ENCODE results near the gene EME2. TPM values are rescaled to one million over a fixed set of nuclear protein-coding genes. Genes with fewer than 3 reads are reported as not detected.
"Not testable (repeated sequence)": the region's sequence is repeated elsewhere in the genome, so short reads cannot be mapped to it uniquely, and the experiment has no call there.

EME2 gene
- total RNA-seq, 1 donor from 2014 or later: 23.3 TPM

DNA sequence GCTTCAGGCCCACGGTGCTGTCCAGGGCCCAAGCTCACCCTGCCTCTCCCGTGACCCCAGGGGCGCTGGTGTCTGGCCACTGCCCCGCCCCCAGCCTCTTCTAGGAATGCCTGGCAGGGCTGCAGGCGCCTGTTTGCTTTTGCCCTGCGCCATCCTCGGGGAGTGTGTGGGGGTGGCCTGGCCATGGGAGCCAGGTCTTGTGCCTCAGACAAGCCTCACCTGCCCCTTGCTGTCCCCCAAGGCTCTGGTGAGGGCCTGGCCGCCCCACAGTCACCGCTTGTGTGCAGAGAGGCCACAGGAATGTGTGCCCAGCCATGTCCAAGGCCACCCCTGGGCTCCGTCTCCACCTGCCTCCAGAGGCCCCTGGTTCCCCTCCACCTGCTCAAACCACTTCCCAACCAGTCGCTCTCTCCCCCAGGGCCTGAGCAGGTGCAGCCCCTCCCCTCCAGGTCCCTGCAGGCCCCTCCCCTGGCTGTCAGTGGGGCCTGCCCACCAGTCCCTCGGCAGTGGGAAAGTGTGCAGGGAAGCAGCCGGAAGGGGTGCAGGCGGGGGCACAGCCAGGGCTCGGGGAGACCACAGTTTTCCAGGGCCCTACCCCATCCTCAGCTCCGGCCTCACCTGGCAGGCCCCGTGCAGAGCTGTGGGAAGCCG, 21.7 kb downstream of the EME2 start:
- Histone ChIP-seq H3K79me2 (ENCODE audit: insufficient read depth, low read length) (no peaks in the 10 kb centered on the region), H3K27me3 (ENCODE audit: insufficient read depth, low read length) (no peaks in the 10 kb centered on the region), H3K9me3 (ENCODE audit: insufficient read depth, low read depth, low read length) (peaks cover 4% of the 10 kb centered on the region), H3K36me3 (ENCODE audit: insufficient read depth, low read length) (no peaks in the 10 kb centered on the region), H3K9ac (ENCODE audit: low read length) (no peak overlapping the region), H3K4me3 (ENCODE audit: insufficient read depth, low read depth, low read length) (no peak overlapping the region), H3K27ac (ENCODE audit: low read depth, low read length) (no peak overlapping the region), H2AFZ (ENCODE audit: low read depth, low read length) (no peak overlapping the region), H3K4me1 (ENCODE audit: insufficient read depth, low read length) (no peaks in the 10 kb centered on the region), H4K20me1 (ENCODE audit: insufficient read depth, low read length) (no peaks in the 10 kb centered on the region), H3K4me2 (ENCODE audit: low read length) (no peak overlapping the region)
- no peak for TF ChIP-seq EZH2 (IDR thresholded peaks at IDR 0.05; ENCODE audit: insufficient read depth, low read length)
- TF ChIP-seq, protein P1, sequence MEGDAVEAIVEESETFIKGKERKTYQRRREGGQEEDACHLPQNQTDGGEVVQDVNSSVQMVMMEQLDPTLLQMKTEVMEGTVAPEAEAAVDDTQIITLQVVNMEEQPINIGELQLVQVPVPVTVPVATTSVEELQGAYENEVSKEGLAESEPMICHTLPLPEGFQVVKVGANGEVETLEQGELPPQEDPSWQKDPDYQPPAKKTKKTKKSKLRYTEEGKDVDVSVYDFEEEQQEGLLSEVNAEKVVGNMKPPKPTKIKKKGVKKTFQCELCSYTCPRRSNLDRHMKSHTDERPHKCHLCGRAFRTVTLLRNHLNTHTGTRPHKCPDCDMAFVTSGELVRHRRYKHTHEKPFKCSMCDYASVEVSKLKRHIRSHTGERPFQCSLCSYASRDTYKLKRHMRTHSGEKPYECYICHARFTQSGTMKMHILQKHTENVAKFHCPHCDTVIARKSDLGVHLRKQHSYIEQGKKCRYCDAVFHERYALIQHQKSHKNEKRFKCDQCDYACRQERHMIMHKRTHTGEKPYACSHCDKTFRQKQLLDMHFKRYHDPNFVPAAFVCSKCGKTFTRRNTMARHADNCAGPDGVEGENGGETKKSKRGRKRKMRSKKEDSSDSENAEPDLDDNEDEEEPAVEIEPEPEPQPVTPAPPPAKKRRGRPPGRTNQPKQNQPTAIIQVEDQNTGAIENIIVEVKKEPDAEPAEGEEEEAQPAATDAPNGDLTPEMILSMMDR (IDR thresholded peaks at IDR 0.05; ENCODE audit: insufficient read depth, low read depth, low read length): no peak
- DNase-seq (ENCODE audit: low read depth) (no peak), FAIRE-seq (no peak)
- H3K36me3 Mint-ChIP-seq (ENCODE audit: low read depth, unreplicated experiment): peaks cover 15% of the 10 kb centered on the region
- H3K9me3 Mint-ChIP-seq (ENCODE audit: unreplicated experiment): peaks cover 15% of the 10 kb centered on the region
- H3K27ac Mint-ChIP-seq (ENCODE audit: unreplicated experiment): no peak overlapping the region
- H3K4me1 Mint-ChIP-seq (ENCODE audit: low read depth, unreplicated experiment): no peaks in the 10 kb centered on the region
- no peaks in the 10 kb centered on the region for H3K27me3 Mint-ChIP-seq (ENCODE audit: low read depth, unreplicated experiment)
- H3K4me3 Mint-ChIP-seq (ENCODE audit: unreplicated experiment): no peak overlapping the region

DNA sequence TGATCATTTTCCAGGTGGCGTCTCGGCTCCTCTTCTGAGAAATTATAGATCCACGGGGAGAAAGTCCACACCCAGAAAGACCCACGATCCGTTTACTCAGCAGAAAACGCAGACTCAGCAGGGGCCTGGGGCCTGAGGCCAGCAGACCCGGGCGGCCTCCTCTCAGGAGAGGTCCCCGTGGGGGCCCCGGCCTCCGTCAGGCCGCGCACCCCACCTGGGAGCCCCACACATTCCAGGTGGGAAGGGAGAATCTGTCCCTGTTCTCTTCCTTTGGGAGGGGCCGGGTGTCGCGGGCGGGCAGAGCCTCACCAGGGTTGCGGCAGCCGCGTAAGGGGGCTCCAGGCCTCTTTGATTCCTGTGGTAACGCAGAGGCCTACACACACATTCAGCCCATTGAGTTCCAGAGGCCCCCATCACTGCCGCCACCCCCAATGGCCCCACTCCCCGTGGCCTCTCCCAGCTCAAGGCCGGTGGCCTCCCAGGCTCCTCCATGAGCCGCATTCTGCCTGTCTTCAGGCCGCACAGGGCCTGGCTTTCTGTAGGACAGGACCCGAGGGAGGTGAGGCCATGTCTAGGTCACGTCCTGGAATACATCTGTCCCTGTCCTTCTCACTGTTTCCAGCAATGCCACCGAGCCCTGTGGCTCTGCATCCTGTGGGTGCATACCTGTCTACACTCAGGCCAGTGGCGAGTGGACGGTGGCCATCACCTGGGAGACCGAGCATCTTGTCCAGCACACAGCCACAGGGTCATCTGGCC, 22.5 kb downstream of the EME2 start:
- H3K27me3 Mint-ChIP-seq (ENCODE audit: low read depth, unreplicated experiment): no peaks in the 10 kb centered on the region
- Histone ChIP-seq H3K9me3 (ENCODE audit: insufficient read depth, low read depth, low read length) (peaks cover 4% of the 10 kb centered on the region), H3K36me3 (ENCODE audit: insufficient read depth, low read length) (no peaks in the 10 kb centered on the region), H3K9ac (ENCODE audit: low read length) (no peak overlapping the region), H3K4me2 (ENCODE audit: low read length) (no peak overlapping the region), H3K27ac (ENCODE audit: low read depth, low read length) (no peak overlapping the region), H3K27me3 (ENCODE audit: insufficient read depth, low read length) (no peaks in the 10 kb centered on the region), H3K4me1 (ENCODE audit: insufficient read depth, low read length) (no peaks in the 10 kb centered on the region), H3K79me2 (ENCODE audit: insufficient read depth, low read length) (no peaks in the 10 kb centered on the region), H3K4me3 (ENCODE audit: insufficient read depth, low read depth, low read length) (no peak overlapping the region), H4K20me1 (ENCODE audit: insufficient read depth, low read length) (no peaks in the 10 kb centered on the region), H2AFZ (ENCODE audit: low read depth, low read length) (no peak overlapping the region)
- no peak overlapping the region for H3K27ac Mint-ChIP-seq (ENCODE audit: unreplicated experiment)
- TF ChIP-seq, protein P1 (IDR thresholded peaks at IDR 0.05; ENCODE audit: insufficient read depth, low read depth, low read length): no peak
- no peak for TF ChIP-seq EZH2 (IDR thresholded peaks at IDR 0.05; ENCODE audit: insufficient read depth, low read length)
- peaks cover 21% of the 10 kb centered on the region for H3K36me3 Mint-ChIP-seq (ENCODE audit: low read depth, unreplicated experiment)
- FAIRE-seq (no peak), DNase-seq (ENCODE audit: low read depth) (no peak)
- H3K9me3 Mint-ChIP-seq (ENCODE audit: unreplicated experiment): peaks cover 18% of the 10 kb centered on the region
- H3K4me3 Mint-ChIP-seq (ENCODE audit: unreplicated experiment): no peak overlapping the region
- H3K4me1 Mint-ChIP-seq (ENCODE audit: low read depth, unreplicated experiment): no peaks in the 10 kb centered on the region

DNA sequence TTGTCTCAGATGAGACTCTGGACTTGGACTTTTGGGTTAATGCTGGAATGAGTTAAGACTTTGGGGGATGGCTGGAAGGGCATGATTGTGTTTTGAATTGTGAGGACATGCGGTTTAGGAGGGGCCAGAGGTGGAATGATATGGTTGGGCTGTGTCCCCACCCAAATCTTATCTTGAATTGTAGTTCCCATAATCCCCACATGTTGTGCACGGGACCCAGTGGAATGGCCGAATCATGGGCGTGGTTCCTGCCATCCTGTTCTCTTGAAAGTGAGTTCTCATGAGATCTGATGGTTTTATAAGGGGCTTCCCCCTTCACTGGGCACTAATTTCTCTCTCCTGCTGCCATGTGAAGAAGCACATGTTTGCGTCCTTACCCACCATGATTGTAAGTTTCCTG, 26.7 kb downstream of the EME2 start:
- FAIRE-seq; H2AFZ ChIP-seq (ENCODE audit: low read depth, low read length); H4K20me1 ChIP-seq (ENCODE audit: insufficient read depth, low read length); H3K27me3 Mint-ChIP-seq (ENCODE audit: low read depth, unreplicated experiment); H3K36me3 ChIP-seq (ENCODE audit: insufficient read depth, low read length); H3K4me2 ChIP-seq (ENCODE audit: low read length); H3K9me3 ChIP-seq (ENCODE audit: insufficient read depth, low read depth, low read length); H3K9ac ChIP-seq (ENCODE audit: low read length); H3K27ac ChIP-seq (ENCODE audit: low read depth, low read length); H3K27ac Mint-ChIP-seq (ENCODE audit: unreplicated experiment); H3K4me1 Mint-ChIP-seq (ENCODE audit: low read depth, unreplicated experiment); DNase-seq (ENCODE audit: low read depth); H3K79me2 ChIP-seq (ENCODE audit: insufficient read depth, low read length); H3K4me3 ChIP-seq (ENCODE audit: insufficient read depth, low read depth, low read length); H3K4me3 Mint-ChIP-seq (ENCODE audit: unreplicated experiment); H3K27me3 ChIP-seq (ENCODE audit: insufficient read depth, low read length); H3K4me1 ChIP-seq (ENCODE audit: insufficient read depth, low read length): not testable (repeated sequence)
- peaks cover 27% of the 10 kb centered on the region for H3K9me3 Mint-ChIP-seq (ENCODE audit: unreplicated experiment)
- peaks cover 32% of the 10 kb centered on the region for H3K36me3 Mint-ChIP-seq (ENCODE audit: low read depth, unreplicated experiment)

Measured in astrocyte (in vitro differentiated cells and primary cell).